DMS114 treated with DMSO at 0.1 percent for 48 hours (cell line): ENCODE results near the gene ZBTB2.
"Not testable (repeated sequence)": the region's sequence is repeated elsewhere in the genome, so short reads cannot be mapped to it uniquely, and the experiment has no call there.

Experiments used
- DNase-seq: peaks from one replicate; lab custom pipeline; 2025; ENCODE audit not compliant: unreplicated experiment; lab: John Stamatoyannopoulos, UW

ZBTB2 gene

DNA sequence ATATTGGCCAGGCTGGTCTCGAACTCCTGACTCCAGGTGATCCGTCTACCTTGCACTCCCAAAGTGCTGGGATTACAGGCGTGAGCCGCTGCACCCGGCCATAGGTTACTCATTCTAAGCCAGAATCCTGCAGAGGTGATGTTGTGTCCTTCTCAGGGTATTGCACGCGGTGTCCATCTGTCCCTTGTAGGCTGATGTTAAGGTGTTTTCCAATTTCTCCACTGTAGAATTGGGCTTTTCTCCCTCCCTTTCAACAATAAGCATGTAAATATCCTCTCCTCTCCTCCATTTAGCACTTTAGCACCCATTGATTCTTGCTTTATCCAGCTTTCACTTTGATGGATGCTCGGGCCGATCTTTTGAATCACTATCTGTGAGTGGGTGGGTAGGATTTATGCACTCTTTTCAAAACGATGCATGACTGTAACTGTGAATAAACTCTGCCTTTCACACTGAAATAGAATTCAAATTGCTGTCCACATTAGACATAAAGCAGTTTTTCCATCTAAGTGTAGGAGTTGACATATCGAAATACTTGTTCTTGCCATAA is 52.6 kb downstream of the ZBTB2 start:
- DNase-seq = no peak

DNA sequence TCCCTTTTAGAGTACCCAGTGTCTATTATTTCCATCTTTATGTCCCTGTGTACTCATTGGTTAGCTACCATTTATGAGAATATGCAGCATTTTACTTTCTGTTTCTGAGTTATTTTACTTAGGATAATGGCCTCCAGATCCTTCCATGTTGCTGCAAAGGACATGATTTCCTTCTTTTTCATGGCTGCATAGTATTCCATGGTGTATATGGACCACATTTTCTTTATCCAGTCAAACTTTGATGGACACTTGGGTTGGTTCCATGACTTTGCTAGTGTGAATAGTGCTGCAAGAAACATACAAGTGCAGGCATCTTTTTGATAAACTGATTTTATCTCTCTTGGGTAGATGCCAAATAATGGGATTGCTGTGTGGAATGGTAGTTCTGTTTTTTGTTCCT is 55.4 kb downstream of the ZBTB2 start:
- no peak for DNase-seq

DNA sequence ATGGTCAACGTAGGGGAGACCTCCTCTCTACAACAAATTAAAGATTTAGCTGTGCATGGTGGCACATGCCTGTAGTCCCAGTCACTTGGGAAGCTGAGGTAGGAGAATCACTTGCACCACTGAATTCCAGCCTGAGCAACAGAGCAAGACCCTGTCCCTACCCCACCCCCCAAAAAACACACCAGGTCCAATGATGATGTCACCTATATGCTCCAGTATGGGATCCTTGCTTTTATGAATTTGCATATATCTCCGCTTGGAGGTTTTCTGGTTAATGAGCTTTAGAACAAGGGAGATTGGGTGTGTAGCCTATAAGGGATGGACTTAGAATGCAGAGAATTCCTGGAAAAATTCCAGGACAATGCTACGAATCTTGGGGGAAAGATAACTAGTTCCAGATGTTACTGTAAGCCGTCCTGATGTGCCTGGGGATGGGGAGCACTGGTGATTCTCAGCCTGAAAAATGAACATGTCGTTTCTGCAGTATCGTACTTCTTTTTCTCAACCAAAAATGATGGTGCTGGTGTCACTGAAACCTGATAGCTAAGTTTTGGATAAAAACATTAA is 61.1 kb downstream of the ZBTB2 start:
- DNase-seq = no peak

DNA sequence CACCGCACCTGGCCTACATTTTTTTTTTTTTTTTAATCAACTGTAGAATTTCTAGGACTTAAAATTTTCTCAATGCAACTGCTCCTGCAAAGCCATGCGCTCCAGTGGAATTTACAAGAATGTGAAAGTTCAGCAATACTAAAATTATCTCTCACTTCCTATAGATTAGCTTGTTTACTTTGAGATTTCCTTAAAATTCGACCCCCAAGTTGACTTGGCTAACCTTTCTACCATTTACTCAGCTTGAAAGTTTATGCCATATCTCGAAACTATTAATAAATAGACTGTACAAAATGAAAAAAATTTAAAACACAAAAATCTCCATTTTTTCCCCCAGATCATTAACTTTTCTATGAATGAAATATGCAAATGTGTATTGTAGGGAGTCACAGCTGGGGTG is 64.3 kb downstream of the ZBTB2 start:
- DNase-seq = no peak

DNA sequence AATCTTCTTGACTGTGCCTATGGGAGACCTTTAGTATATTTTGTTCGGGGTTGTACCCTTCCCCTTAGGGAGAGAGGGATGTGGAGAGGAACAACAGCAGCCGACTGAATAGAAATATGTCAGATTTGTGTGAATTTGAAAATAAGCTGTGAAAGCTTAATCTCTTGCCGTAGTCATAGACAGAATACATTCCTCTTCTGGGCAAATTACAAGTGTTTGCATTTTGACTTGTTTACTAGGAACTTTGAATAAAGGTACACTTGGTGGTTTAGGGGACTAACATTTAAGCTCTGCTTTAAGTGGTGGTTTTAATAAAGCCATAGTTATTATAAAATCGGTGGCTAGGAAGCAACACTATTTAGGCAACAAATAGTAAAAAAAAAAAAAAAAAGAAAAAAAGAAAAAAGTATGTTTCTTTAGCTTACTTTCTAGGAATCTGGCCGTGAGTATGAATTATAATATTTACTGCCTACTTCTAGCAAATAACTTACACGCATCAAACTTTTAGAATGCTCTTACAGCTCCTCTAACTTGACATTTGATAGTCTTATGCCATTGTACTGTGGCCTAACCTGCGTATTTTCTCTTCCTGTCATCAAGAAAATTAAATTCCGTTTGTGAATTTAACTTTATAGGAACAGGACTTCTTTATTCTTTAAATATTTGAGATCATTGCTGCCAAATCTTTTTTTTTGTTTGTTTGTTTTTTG is 65.1 kb downstream of the ZBTB2 start:
- no peak for DNase-seq

DNA sequence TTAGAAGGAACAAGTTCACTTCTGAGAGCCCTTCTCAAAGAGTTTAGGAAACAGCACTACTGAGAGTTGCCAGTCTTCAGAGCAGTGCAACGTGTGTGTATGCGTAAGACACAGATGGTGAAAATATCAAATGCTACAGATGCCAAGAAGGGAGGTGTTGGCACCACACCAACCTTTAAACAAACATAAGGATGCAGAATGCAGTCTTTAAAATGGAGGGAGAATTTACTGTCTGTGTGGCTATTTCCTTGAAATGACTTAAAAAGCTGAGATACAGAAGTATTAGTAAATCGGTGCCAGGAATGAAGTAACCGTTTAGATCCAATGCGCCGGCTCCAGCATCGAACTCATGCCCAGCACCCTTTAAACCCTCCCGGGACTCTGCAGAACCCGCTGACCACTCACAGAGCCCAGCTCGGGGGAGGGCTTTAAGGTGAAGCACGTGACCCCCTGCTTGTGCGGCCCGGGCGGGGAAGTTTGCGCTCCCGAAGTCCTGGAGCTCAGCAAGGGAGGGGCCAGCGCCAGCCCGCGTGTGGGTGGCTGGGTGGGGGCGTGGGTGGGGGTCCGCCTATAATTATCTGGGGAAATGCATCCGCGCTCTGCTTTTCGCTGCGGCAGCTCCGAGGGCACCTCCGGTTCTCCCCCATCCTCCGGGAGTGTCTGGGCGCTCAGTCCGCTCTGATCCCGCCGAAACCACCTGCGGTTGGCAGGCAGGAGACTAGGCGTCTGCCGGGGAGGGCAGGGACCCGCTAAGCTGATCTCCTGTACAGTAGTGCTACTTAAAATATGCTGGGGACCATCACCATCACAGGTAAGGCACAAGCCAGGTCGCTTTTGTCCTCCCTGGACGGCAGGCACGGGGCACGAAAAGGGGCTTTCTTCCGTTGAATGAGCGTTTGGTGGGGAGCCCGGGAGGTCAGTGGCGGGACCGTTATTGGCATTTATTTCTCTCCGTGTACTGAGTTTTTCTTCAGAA is 66.0 kb downstream of the ZBTB2 start:
- DNase-seq = no peak

DNA sequence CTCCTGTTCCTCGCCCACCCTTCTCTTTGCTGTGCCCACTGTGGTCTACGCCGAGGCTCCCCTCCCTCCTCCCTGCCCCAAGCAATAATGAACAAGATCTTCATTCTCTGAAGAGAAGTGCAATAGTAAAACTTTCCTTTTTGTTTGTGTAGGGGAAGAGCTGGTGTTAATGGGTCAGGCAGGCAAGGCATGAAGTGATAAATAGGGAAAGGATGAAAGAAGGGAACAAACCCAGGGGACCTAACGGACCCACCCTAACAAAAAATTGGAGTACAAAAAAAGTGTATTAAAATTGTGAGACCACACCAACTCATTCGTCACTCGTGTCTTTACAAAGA is 66.9 kb downstream of the ZBTB2 start:
- no peak for DNase-seq

DNA sequence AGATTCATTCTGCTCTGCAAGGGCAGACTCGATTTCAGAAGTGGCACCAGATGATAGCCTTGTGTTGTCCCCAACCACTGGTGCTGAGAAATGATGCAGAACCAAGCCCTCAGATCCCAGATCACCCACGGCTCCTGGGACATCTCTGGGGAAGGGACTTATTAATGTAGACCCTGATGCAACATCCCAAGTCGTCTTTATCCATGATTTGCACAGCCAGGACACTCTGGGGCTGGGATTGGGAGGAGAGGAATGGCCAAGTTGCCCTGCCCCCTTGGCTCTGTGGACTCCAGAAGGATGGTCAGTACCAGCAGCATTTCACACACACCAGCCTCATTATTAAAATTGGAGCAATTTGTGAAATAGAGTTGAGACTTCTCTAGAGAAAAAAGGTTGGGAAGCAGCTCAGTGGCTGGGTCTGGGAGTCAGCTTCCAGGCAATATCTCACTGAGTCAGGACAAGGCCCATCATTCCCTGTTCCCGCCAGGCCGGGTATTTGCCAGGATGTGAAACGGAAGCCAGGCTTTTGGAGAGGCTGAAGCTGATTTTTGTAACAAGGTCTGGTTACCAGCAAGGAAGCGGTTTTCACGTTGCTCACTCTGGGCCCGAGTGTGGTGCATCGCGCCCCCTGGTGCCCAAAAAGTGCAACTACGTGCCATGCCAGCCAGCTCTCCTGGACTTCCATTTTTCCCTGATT is 67.4 kb downstream of the ZBTB2 start:
- DNase-seq = peak; percentile 47

DNA sequence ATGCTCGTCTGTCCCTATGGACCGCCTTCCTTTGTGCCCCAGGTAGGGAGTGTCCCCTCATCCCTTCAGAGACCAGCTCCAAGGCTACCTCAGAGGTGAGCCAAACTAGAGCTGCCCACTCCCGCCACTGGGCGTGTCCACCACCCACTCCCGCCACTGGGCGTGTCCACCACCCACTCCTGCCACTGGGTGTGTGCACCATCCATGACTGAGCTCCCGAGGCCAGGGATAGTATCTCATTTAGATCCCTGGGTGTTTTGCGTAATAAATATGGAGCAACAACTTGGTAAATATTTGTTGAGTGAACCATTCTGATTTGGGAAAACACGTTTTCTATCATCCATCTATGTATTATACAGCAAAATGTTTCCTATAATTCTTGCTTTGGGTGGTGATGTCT is 68.8 kb downstream of the ZBTB2 start:
- no peak for DNase-seq

DNA sequence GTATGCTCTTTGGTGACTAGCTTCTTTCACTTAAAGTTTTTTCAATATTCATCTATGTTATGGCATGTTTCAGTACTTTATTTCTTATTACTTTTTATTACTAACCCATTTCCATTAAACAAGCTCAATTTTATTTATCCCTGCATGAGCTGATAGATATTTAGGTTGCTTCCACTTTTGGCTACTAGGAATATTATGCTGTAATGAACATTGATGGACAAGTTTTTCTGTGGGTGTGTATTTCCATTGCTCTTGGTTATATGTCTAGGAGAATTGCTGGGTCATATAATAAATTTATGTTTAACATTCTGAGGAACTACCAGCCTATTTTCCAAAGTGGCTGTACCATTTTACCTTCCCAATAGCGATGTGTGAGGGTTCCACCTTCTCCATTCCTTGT is 69.9 kb downstream of the ZBTB2 start:
- DNase-seq = no peak

DNA sequence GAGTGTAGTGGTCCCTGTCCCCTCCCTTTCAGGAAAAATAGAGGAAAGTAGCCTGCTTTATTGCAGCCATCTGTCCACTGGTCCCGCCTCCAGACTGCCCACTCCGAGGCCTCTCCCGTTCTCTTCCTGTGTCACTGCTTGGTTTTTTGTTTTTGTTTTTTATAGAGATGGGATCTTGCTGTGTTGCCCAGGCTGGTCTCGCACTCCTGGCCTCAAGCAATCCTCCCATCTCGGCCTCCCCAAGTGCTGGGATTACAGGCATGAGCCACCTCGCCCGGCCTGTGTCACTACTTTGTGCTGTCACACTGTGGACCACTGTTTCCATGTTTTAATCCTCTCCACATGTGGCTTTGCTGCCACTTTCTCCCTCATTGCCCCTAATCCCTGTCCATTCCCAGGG is 71.2 kb downstream of the ZBTB2 start:
- DNase-seq = no peak

DNA sequence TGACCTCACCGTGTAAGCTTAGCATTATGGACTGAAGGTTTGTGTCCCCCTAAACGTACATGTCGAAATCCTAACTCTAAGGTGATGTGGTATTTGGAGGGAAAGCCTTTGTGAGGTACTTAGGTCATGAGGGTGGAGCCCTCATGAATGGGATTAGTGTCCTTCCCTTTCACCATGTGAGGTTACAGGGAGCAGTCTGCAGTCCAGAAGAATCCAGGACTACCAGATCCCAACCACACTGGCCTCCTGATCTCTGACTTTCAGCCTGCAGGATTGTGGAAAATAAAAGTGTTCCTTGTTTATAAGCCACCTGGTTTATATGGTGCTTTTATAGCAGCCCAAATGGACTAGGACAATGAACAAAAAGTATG is 73.4 kb downstream of the ZBTB2 start:
- no peak for DNase-seq

DNA sequence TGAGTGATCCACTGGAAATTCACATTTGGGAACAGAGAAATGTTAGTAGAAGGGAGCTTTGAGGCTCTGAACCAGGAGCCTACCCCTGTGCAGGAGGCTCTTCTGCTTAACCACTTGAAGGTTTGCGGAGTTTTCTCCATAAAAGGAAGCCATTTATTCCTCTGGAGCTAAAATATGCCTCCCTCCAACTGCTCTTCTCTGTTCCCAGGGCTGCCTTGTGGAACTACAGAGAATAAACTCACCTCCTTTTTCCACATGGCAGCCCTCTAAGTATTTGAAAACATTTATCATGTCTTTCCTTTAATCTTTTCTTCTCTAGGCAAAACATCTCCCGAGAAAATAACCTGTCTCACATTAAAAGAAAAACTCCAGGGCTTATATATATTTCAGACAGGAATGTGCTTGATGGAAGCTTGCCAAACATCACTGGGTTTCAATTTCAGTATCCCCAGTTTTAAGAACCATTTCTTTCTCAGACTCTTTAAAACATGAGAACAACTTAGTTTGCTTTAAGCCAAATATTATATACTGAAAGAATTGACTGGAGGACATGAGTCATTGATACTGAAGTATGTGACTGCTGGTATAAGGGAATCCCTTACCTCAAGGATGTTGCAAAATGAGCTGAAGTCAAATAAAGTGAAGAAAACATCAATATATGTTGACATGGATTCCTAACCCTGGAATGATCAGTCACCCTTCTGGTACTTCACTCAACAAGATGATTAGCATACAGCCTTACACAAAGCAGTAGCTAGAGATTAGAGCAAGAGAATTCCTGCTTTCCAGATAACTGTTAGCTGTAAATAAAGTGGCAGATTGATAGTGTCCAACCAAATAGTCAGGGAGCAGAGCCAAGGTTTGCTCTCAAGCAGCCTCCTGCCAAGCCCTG is 74.0 kb downstream of the ZBTB2 start:
- no peak for DNase-seq

DNA sequence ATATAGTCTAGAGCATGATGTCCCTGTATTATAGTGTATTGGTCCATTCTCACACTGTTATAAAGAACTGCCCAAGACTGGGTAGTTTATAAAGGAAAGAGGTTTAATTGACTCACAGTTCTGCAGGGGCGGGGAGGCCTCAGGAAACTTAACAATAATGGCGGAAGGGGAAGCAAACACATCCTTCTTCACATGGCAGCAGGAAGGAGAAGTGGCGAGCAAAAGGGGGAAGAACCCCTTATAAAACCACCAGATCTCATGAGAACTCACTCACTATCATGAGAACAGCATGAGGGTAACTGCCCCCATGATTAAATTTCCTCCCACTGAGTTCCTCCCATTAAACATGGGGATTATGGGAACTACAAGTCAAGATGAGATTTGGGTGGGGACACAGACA is 75.7 kb downstream of the ZBTB2 start:
- not testable (repeated sequence) for DNase-seq
